Activated CD4-positive, alpha-beta T cell treated with anti-CD3 and anti-CD28 coated beads, Interleukin-2, amount 50 U/mL, for 16 hours (primary cell): ENCODE results near the gene AMH.
"Not testable (repeated sequence)": the region's sequence is repeated elsewhere in the genome, so short reads cannot be mapped to it uniquely, and the experiment has no call there.

Experiments used
- DNase-seq: peaks from one replicate; pipeline ENCODE4 v3.0.0-alpha.2; 2020

AMH gene

DNA sequence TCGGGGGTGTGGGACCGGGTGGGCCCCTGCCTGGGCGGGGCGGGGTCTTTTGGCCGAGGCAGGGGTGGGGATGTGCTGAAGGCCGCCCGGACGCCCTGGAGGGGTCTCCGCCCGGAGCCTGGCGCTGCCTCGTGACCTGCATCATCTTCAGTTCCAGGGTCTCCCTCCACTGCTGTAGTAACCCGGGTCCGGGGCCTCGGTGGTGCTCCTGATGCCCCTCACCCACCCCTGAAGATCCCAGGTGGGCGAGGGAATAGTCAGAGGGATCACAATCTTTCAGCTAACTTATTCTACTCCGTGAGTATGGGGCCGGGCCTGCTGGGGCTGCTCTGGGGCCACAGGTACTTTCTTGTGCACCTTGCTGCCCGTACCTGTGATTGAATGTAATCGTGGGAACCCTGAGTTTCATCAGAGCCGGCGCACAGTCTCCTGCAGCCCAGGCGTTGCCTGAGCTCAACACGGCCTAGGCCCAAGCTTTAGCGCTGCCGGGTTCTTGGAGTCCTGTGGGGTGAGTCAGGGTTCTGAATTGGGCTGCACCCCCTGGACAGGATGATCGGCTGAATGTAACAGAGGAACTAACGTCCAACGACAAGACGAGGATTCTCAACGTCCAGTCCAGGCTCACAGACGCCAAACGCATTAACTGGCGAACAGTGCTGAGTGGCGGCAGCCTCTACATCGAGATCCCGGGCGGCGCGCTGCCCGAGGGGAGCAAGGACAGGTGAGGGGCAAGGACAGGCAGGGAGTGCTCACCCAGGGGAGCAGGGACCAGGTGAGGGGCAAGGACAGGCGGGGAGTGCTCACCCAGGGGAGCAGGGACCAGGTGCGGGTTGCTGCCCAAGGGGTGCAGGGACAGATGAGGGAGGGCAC, 22.3 kb downstream of the AMH start:
- no peak for DNase-seq

DNA sequence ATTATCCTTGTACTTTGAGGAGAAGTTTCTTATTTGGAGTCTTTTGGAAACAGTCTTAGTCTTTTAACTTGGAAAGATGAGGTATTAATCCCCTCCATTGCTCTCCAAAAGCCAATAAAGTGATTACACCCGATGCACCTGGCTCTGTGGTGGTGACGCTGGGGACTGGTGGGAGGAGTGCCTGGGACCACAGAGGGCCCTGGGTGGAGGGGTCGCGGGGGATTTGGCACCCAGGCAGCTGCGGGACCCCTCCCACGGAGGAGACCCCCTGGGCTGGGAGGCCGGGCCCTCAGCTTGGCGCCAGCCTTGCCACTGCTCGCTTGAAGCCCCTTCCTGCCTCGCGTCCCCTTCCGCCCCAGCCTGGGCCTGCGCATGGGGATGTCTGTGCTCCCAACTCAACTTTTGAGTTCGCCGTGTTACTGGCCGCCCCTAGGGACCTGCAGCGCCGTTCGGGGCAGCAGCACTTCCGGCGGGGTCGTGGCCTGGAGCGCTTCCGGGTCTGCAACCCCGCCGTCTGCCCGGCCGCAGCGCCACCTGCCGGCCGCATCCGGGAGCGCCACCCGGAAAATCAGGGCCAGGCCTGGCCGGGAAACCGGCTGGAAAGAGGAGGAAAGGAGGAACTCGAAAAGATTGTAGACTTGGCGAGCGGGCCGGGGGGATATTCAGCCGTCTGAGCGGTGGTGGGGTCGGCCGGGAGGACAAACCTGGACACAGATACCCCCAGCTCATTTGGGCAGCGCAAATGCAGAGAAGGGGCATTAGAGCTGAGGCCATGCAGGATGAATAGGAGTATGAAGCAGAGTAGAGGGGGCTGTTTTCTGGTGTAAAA, 24.4 kb downstream of the AMH start:
- peak; percentile 86 for DNase-seq

DNA sequence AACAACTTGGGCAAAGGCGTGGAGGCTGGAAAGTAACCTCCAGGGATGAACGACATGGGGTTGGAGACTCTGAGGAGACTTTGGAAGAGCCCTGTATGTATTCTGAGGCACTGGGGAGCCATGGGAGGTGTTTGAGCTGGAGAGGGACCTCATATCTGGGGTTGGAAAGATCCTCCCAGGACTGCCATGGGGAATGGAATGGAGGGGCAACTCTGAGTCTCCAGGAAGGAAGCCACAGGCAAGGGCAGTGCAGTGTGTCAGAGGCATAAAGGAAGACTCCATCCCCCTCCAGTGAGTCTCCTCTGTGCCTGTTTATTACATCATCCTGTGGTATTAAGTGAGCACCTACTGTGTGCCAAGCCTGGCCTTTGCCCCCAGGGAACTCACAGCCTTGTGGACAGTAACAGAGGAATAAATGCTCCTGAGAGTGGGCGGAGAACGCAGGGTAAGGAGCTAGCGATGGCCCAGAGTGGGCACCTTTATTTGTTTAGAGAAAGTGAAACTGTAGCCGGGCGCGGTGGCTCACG, 25.1 kb downstream of the AMH start:
- no peak for DNase-seq

DNA sequence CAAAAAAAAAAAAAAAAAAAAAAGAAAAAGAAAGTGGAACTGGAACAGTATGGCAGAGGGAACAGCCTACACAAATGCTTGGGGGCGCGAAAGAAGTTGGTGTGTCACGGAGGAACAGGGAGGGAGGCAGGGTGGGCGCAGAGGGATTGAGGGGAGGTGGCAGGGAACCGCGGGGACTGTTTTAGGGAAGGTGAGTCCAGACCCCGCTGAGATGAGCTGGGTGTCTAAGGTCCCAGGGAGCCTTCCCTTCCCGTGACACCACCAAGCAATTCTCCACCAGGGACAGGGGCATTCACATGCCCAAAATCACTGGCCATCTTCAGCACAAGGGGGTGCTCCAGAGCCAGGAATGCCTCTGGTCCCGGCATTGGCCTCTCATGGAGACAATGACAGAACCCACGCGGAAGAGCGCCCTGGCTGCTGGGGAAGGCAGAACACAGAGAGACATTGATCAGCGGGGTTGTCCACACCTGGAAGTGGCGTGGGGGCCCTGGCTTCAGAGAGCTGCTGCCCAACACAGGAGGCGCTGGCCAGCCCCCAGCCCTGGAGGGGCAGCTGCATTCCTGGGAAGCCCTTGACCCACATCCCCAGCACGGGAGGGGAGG, 25.9 kb downstream of the AMH start:
- peak; percentile 43 for DNase-seq

DNA sequence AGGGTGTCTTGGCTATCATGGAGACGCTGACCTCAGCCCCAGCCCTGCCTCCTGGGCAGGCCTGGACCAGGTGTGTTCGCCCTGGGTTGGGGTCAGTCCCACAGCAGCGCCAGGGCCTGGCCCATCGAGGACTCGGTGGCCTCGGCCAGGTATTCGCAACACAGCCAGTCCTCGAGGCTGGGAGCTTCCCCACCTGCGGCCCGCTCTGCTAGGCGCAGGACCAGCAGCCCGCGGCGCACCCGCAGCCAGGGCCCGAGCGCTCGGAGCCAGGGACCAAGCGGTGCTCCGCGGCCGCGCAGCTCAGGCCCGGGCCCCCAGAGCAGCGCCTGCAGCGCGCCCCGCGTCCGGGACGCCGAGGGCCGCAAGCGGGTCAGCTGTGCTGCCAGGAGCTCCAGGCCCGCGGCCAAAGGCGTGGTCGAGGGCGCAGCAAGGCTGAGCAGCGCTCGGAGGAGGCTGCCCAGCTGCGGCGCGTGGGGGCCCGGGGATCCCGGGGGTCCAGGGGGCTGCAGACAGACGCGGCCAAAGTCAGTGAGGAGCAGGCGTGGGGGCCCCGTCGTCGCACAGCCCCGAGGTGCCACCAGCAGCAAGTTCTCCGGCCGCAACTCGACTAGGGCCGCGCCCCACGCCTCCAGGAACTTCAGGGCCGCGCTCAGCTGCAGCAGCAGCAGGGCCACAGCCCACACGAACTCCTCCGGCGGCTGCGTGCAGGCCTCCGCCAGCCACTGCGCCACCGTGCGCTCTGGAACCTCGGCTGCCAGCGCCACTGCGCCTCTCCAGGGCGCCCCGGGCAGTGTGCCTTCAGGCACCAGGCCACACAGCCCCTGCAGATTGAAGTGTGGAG, 26.7 kb downstream of the AMH start:
- no peak for DNase-seq

DNA sequence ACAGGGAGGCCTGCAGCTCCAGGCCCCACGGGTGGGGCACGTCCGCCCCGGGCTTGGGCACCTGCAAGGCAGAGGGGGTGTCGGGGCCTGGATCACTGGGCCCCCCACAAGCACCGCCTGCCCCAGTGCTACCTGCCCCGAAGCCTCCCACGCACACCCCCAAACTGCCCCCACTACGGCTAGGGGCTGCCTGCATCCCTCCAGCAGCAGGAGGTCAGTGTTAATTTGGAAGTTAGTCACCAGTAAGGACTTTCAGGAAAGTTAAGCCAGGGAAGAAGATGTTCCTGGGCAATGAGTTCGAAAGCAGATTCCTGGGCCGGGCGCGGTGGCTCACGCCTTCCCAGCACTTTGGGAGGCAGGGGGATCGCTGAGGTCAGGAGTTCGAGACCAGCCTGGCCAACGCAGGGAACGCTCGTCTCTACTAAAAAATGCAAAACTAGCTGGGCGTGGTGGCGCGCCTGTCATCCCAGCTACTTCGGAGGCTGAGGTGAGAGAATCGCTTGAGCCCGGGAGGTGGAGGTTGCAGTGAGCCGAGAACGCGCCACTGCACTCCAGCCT, 27.4 kb downstream of the AMH start:
- DNase-seq = no peak

DNA sequence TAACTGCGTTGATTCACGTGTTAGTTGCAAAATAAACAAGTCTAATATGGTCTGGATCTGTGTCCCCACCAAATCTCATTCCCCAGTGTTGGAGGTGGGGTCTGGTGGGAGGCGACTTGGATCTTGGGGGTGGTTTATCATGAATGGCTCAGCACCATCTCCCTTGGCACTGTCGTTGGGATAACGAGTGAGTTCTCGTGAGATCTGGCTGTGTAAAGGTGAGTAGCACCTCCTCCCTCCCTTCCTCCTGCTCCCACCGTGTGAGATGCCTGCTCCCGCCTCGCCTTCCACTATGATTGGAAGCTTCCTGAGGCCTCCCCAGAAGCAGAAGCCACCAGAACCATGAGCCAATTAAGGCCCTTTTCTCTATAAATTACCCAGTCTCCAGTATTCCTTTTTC, 28.0 kb downstream of the AMH start:
- no peak for DNase-seq

DNA sequence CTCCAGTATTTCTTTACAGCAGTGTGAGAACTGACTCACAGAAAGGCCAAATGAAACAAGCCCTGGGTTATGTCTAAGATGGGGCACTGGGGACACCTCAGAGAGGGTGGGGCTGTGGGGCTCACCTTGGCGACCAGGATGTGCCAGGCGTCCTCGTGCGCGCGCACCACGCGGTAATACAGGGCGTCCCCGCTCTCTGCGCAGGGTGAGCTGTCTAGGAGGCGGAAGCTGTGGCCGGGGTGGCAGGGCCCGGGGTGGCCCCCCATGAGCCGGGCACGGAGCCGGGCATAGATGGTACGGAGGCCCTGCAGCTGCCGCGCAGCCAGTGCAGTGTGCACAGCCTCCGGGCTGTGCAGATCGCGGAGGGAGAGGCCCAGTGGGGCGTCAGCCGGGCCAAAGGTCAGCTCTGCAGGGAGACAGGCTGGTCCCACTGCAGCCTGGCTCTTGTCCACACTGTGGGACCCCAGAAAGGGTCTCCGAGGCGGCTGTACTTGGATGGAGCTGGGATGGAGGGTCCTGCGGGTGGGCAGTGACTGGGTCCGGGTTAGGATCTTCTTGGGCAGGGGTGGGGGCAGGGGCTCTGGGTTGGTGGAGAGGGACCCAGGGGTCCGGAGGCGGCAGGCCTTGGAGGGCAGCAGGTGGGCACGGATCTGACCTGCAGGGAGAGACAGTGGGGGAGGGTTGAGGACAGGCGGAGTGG, 29.5 kb downstream of the AMH start:
- no peak for DNase-seq

DNA sequence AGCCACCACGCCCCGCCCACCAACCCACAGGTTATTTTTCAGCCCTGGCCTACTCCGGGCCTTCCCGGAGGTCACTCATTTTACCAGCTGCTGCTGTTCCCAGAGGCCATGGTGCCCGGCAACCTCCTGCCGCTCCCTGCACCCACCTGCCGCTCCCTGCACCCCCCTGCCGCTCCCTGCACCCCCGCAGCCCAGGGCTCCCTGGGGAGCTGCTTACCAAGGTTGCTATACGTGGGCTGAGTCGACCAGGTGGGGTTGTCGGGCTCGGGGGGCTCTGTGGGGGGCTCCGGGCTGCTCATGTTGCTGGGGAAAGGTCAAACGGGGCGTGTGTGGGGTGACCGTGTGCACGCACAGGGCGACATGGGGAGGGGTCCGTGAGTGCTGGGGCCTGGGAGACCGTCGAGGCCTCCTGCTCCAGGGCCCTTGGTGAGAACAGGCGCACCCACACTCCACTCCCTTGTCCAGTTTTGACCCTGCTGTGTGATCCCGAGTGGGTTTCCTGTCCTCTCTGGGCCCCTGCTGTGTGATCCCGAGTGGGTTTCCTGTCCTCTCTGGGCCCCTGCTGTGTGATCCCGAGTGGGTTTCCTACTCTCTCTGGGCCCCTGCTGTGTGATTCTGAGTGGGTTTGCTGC, 31.6 kb downstream of the AMH start:
- DNase-seq = no peak

DNA sequence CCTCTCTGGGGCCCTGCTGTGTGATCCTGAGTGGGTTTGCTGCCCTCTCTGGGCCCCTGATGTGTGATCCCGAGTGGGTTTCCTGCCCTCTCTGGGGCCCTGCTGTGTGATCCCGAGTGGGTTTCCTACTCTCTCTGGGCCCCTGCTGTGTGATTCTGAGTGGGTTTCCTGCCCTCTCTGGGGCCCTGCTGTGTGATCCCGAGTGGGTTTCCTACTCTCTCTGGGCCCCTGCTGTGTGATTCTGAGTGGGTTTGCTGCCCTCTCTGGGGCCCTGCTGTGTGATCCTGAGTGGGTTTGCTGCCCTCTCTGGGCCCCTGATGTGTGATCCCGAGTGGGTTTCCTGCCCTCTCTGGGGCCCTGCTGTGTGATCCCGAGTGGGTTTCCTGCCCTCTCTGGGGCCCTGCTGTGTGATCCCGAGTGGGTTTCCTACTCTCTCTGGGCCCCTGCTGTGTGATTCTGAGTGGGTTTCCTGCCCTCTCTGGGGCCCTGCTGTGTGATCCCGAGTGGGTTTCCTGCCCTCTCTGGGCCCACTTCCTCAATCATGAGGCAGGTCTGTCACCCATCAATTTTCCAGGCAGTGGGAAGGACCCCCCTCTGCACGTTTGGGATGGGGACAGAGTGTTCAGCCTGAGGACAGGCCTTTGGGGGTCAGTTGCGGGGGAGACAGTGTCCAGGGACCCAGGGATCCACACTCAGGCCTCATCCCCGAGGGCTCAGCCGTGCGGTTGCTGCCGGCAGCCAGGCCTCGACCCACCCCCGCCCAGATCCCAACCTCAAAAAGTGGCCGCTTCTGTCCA, 32.3 kb downstream of the AMH start:
- not testable (repeated sequence) for DNase-seq

DNA sequence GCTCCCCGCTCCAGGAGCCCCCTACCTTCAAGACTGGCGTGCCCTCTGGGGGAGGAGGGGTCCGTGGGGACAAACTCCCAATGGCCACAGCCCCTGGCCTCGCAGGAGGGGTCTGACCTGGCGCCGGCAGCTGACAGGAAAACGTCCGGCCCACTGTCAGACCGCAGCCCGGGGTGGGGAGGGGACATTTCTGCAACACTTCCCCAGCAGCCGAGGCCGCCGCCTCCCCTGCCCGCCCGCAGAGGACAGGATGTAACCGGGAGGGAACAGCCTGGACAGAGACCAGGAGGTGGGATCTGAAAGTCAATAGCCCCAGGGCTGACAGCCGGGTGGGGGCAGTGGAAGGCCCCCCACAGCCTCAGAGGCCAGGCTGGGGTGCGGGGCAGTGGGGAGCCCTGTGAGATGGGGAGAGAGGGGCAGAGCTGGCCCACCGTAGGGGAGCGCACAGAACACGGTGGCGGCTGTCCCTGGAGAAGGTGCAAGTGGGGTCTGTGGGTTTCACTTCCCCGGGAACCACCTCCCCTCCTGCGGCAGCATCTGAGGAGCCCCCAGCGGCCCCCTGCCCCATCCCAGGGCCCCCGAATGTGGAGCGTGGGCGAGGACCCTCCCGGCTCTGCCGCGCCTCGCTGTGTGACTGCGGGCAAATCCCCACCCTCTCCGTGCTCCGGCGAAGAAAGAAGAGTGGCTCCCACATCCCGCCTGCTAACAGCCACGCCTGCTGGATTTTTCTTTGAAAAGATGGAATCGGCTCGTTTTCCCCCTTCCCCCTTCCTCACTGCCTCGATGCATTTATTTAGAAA, 33.1 kb downstream of the AMH start, which contains the start of gene PEAK3:
Gene PEAK3 (minus strand): TSS at position 114 of the 800 bp plus-strand sequence. CDS start 1,244 bp downstream, outside the sequence.
- DNase-seq = no peak

DNA sequence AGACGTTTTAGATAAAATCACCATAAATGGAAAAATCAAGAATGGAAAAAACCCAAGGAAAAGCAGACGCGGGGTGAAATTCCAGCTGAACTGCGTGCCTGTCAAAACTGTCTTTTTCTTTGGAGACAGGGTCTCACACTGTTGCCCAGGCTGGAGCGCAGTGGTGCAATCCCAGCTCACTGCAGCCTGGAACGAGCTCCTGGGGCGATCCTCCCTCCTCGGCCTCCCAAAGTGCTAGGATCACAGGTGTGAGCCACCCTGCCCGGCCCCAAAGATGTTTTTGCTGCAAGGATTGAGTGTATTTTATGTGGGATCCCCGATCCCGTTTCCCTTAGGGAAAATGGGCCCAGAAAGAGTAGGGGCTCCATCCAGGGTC, 33.7 kb downstream of the AMH start:
- DNase-seq = no peak

DNA sequence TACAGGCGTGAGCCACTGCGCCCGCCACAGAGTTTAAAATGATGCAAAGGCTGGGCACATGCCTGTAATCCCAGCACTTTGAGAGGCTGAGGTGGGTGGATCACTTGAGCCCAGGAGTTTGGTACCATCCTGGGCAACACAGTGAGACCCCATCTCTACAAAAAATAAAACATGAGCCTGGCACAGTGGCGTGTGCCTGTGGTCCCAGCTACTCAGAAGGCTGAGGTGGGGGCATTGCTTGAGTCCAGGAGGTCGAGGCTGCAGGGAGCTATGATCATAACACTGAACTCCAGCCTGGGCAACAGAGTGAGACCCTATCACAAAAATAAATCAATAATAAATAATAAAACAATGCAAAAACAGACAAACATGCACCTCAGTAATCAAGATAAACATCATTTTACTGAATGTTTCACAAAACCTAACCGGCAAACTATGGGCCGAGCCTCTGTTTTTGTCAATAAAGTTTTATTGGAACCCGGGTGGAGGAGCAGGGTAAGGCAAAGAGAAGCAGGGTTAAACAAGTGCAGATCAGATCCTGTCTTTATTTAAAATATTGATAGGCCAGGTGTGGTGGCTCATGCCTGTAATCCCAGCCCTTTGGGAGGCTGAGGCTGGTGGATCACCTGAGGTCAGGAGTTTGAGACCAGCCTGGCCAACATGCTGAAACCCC, 34.8 kb downstream of the AMH start:
- no peak for DNase-seq

DNA sequence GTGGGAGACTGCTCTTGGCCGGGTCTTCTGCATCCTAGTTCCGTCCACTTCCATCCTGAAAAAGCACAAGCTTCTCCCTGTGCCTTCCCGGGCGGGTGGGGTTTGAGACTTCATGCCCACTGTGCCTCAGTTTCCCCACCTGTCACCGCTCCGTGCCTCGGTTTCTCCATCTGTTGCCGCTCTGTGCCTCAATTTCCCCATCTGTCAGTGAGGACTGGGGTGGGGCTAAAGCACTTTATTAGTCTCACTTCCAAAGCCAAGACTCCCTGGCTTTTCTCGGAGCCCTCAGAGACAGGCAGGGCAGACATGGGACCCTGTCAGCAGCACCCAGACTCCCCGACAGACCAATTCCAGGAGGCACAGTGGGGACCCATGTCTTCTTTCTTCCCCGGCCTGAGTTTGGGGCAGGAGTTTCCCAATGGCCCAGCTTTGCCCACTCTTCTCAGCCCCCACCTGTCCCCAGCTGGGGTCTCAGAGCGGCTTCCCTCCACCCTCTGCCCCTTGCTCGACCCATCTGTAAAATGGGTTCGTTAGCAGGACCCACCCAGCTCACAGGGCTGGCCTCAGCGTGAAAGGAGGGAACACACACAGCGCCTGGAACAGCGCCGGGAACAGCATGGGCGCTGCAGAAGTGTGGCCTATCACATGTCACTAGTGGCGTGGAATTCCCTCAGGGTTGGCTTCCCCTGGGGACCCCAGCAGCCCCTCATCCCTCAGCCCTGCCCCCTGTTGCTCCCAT, 37.4 kb downstream of the AMH start:
- DNase-seq = no peak

DNA sequence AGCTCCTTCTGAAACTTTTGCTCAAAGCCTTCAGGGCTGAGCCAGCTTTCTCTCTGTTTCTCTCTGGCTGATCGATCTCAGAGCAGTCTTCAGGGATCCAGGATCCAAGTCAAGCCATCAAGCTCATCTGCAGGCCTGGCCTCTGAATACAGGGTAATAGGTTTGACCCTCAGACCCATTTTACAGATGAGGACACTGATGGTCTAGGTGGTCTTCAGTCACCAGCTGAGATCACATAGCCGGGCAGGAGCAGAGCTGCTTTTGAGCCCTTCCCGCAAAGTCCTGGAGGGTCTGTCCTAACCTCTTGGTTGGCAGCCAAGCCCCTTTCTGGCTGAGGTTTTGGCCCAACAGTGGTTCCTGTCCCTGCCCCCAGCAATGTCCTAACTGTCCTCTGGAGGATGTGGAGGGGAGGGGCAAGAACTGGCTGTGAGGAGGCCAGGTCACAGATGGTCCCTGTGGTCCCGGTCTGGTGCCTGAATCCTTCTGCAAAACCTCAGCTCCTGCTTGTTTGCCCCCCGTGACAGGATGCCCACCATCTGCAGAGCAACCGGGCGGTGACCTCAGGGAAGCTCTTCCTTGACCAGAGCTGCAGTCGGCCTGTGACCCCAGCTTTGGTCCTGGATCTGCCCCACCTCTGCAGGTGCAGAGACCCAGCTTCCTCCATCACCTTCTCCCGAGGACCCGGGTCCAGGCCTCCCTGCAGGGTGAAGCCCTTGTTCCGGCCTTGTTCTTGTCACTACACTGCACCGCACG, 38.6 kb downstream of the AMH start:
- no peak for DNase-seq

DNA sequence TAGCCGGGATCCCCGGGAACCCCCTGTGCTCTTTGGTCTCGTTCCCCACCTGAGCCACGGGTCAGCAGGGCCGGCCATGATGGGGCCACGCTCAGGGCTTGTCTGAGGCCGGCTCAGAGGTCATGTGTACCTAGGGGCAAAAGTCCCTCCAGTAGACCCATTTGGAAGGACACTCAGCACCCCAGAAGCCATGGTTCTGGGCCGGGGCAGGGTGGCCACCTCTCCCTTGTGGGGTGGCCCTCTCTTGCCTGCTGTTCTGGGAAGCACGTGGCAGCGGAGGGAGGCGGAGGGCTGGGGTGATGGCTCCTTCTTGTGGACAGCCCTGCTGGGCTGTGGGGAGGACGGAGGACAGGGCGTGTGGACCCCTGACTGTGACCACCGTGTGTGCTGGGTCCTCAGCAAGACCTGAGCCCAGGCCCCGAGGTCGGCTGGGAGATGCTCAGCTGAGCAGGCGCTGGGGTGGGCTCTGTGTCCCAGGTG, 39.3 kb downstream of the AMH start:
- DNase-seq = no peak
